Glutamatergic neuron (in vitro differentiated cells): ENCODE measurements around the gene UBE2QL1. TPM values are rescaled to one million over a fixed set of nuclear protein-coding genes. Genes with fewer than 3 reads are reported as not detected.

Experiments used
- DNase-seq: peaks from one replicate; pipeline ENCODE4 v3.0.0; 2022
- H3K27ac Mint-ChIP-seq: one replicate; pipeline ENCODE4 v1.8.0; 2020; ENCODE audit warnings: mild to moderate bottlenecking, mixed read lengths, inconsistent platforms; ENCODE audit not compliant: unreplicated experiment
- H3K27me3 Mint-ChIP-seq: one replicate; pipeline ENCODE4 v1.8.0; 2020; ENCODE audit warnings: mild to moderate bottlenecking, moderate library complexity, mixed read lengths, inconsistent platforms; ENCODE audit not compliant: unreplicated experiment
- H3K36me3 Mint-ChIP-seq: one replicate; pipeline ENCODE4 v1.8.0; 2020; ENCODE audit warnings: mild to moderate bottlenecking, mixed read lengths, inconsistent platforms; ENCODE audit not compliant: unreplicated experiment
- H3K4me1 Mint-ChIP-seq: one replicate; pipeline ENCODE4 v1.8.0; 2020; ENCODE audit warnings: mild to moderate bottlenecking, low read depth, mixed read lengths, inconsistent platforms; ENCODE audit not compliant: unreplicated experiment
- H3K4me3 Mint-ChIP-seq: one replicate; pipeline ENCODE4 v1.8.0; 2020; ENCODE audit warnings: mild to moderate bottlenecking, mixed read lengths, inconsistent platforms; ENCODE audit not compliant: unreplicated experiment
- H3K9me3 Mint-ChIP-seq: one replicate; pipeline ENCODE4 v1.8.0; 2020; ENCODE audit warnings: mild to moderate bottlenecking, moderate library complexity, mixed read lengths, inconsistent platforms; ENCODE audit not compliant: unreplicated experiment
- CTCF ChIP-seq: fragments of 200-600 bp; sonication (generic); IDR thresholded peaks from one replicate; pipeline ENCODE4 v1.5.0; 2021; ENCODE audit not compliant: partially characterized antibody, unreplicated experiment
- total RNA-seq: library from RNA; stranded (reverse); fragmentation: NEBNext Ultra II Directional; extraction: Animal tissue kit (Norgen Biotek cat#: 25700); gene quantifications from one replicate; pipeline ENCODE4 v1.2.1, GENCODE V29; 2021; ENCODE audit not compliant: unreplicated experiment

The UBE2QL1 gene
- total RNA-seq, 1 donor from 2014 or later, result 4.5 TPM

GRCh38 chr5:6498968-6499367 is 50.3 kb downstream of the UBE2QL1 start:
- Mint-ChIP-seq H3K27ac (no peak overlapping the region), H3K4me1 (peaks cover 4% of the 10 kb centered on the region), H3K27me3 (no peaks in the 10 kb centered on the region), H3K36me3 (no peaks in the 10 kb centered on the region), H3K4me3 (no peak overlapping the region), H3K9me3 (no peaks in the 10 kb centered on the region)
- no peak for TF ChIP-seq CTCF
- DNase-seq, result no peak

- Mint-ChIP-seq H3K27me3 (peaks cover 7% of the 10 kb centered on the region), H3K4me3 (no peak overlapping the region), H3K4me1 (peaks cover 17% of the 10 kb centered on the region), H3K27ac (no peak overlapping the region), H3K36me3 (no peaks in the 10 kb centered on the region), H3K9me3 (peaks cover 9% of the 10 kb centered on the region)
- TF ChIP-seq CTCF, result no peak
- DNase-seq, result no peak
Observed at GRCh38 chr5:6501701-6502100, 53.0 kb downstream of the UBE2QL1 start.

- no peaks in the 10 kb centered on the region for H3K36me3 Mint-ChIP-seq
- TF ChIP-seq CTCF, result no peak
- no peak overlapping the region for H3K27ac Mint-ChIP-seq
- H3K9me3 Mint-ChIP-seq, result peaks cover 9% of the 10 kb centered on the region
- H3K4me3 Mint-ChIP-seq, result no peak overlapping the region
- H3K27me3 Mint-ChIP-seq, result peaks cover 7% of the 10 kb centered on the region
- DNase-seq, result no peak
- H3K4me1 Mint-ChIP-seq, result peaks cover 17% of the 10 kb centered on the region
Observed at GRCh38 chr5:6502421-6502820, 53.8 kb downstream of the UBE2QL1 start.

GRCh38 chr5:6503342-6503741 is 54.7 kb downstream of the UBE2QL1 start:
- no peak for TF ChIP-seq CTCF
- Mint-ChIP-seq H3K9me3 (peaks cover 10% of the 10 kb centered on the region), H3K27me3 (peaks cover 10% of the 10 kb centered on the region)

GRCh38 chr5:6504677-6505415 is 56.2 kb downstream of the UBE2QL1 start:
- Mint-ChIP-seq H3K4me3 (peak overlapping the region; percentile 20), H3K9me3 (peaks cover 13% of the 10 kb centered on the region), H3K4me1 (peaks cover 17% of the 10 kb centered on the region), H3K27me3 (peaks cover 12% of the 10 kb centered on the region), H3K27ac (peak overlapping the region; percentile 39), H3K36me3 (no peaks in the 10 kb centered on the region)
- no peak for TF ChIP-seq CTCF
- DNase-seq, result peak; percentile 53

More at GRCh38 chr5:6503342-6503741, 54.7 kb downstream of the UBE2QL1 start:
- no peak overlapping the region for H3K27ac Mint-ChIP-seq
- DNase-seq, result no peak
- no peaks in the 10 kb centered on the region for H3K36me3 Mint-ChIP-seq
- peaks cover 17% of the 10 kb centered on the region for H3K4me1 Mint-ChIP-seq
- no peak overlapping the region for H3K4me3 Mint-ChIP-seq
